GM18868 (cell line): ENCODE data around the gene DNAJB9.
A peak's percentile ranks its signal among the peaks of the same experiment; 100 is the strongest.

Source experiments
- ATAC-seq: cut with Tn5 transposase; IDR thresholded peaks from one replicate; pipeline ENCODE4 v1.9.1; 2021; ENCODE audit warnings: mild to moderate bottlenecking, moderate library complexity; ENCODE audit not compliant: unreplicated experiment

The DNAJB9 gene

GRCh38 chr7:108604307-108605077, 34.8 kb downstream of the DNAJB9 start:
- ATAC-seq, result no peak

- peak; percentile 80 for ATAC-seq
Observed at GRCh38 chr7:108605559-108606201, 36.0 kb downstream of the DNAJB9 start.

- ATAC-seq, result no peak
Observed at GRCh38 chr7:108609643-108610042, 40.0 kb downstream of the DNAJB9 start.

- ATAC-seq, result no peak
Observed at GRCh38 chr7:108611268-108611667, 41.6 kb downstream of the DNAJB9 start.

- peak; percentile 84 for ATAC-seq
Observed at GRCh38 chr7:108613147-108613948, 43.7 kb downstream of the DNAJB9 start.

GRCh38 chr7:108613949-108614381, 44.3 kb downstream of the DNAJB9 start:
- no peak for ATAC-seq

GRCh38 chr7:108614896-108615295, 45.2 kb downstream of the DNAJB9 start:
- ATAC-seq, result no peak

GRCh38 chr7:108618056-108618455, 48.4 kb downstream of the DNAJB9 start:
- no peak for ATAC-seq

- peak; percentile 92 for ATAC-seq
Observed at GRCh38 chr7:108623220-108623619, 53.5 kb downstream of the DNAJB9 start.
